NOMO-1 treated with dmso at 0.1 percent for 144 hours (cell line): ENCODE measurements around the gene CLECL1.
"Not testable (repeated sequence)": the region's sequence is repeated elsewhere in the genome, so short reads cannot be mapped to it uniquely, and the experiment has no call there.

Source experiments
- DNase-seq: peaks from one replicate; lab custom pipeline; 2025; ENCODE audit not compliant: unreplicated experiment; lab: John Stamatoyannopoulos, UW

CLECL1 gene

DNA sequence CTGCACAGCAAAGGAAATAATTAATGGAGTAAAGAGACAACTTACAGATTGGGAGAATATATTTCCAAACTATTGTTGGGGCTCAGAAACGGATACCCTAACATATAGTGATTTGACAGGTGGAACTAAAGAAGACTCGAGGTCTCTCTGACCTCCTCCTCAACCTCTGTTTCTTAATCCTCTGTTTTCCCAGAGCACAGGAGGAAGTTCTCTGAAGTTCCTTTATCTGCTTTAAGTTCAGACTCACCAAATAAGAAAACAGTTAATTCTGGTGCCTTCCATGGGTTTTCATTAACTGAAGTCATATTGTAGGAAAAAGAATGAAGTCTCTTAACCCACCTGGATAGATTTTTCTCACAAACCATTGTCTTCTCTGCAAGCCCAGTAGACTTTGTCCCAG is 34.2 kb downstream of the CLECL1 start:
- DNase-seq, result no peak

DNA sequence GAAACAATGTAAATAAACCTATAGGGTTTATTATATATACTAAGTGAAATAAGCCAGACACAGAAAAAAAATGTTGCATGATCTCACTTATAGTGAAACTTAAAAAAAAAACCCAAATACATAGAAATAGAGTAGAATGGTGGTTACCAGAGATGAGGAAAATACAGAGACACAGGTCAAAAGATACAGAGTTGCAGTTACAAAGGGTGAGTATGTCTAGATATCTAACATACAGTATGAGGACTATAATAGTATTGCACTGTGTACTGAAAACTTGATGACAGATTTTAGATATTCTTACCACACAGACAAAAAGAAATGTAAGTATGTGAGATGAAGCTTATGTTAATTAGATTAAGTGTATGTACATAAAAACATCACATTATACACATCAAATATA is 35.3 kb downstream of the CLECL1 start:
- DNase-seq, result no peak

DNA sequence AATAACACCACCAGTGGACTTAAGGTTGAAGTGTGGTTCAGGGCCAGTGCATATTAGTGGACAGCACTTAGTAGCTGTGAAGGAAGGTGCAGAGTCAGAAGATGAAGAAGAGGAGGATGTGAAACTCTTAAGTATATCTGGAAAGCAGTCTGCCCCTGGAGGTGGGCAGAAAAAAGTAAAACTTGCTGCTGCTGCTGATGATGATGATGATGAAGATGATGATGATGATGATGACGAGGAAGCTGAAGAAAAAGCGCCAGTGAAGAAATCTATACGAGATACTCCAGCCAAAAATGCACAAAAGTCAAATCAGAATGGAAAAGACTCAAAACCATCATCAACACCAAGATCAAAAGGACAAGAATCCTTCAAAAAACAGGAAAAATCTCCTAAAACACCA is 37.2 kb downstream of the CLECL1 start:
- DNase-seq, result not testable (repeated sequence)

DNA sequence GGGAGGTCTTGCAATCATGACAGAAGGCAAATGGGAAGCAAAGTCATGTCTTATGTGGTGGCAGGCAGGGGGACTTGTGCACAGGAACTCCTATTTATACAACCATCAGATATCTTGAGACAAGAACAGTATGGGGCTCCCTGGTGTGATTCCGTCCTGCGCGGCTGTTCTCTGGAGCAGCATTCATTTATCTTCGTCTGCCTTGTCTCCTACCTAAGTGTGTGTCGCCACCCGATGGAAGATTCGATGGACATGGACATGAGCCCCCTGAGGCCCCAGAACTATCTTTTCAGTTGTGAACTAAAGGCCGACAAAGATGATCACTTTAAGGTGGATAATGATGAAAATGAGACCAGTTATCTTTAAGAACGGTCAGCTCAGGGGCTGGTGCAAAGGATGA is 37.7 kb downstream of the CLECL1 start:
- DNase-seq, result not testable (repeated sequence)

DNA sequence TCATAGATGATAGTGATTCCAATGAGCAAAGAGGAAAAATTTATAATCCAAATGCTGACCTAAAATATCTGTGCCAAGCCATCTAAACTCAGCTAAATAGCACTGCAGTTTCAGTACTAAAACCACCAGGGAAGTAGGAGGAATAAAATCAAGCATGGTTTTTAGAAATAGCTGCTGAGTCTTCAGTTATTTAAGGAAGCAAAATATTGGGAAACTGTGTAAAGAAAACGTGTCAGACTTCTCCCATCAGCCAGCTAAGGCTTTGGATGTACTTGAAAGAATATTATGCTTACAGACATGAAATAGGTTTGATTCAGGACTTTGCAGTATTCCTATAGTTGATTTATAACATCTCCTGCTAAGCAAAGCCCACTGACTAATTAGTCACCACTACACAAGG is 38.7 kb downstream of the CLECL1 start:
- DNase-seq, result no peak

DNA sequence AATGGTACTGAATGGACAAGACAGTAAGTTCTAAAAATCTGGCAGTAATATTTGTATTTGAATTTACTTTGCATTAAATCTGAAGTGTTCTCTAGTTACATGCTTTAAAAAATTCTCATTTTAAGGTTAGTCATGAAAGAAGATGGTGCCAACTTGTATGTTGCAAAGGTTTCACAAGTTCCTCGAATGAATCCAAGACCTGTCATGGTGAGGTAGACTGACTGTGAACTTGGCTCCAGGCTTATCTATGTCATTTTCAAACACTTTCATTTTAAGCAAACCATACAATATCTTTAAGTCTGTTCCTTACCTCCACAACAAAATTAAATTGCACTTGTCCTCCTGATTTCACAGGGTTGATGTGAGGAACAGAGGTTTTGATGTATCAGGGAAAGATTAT is 40.0 kb downstream of the CLECL1 start:
- DNase-seq, result no peak

DNA sequence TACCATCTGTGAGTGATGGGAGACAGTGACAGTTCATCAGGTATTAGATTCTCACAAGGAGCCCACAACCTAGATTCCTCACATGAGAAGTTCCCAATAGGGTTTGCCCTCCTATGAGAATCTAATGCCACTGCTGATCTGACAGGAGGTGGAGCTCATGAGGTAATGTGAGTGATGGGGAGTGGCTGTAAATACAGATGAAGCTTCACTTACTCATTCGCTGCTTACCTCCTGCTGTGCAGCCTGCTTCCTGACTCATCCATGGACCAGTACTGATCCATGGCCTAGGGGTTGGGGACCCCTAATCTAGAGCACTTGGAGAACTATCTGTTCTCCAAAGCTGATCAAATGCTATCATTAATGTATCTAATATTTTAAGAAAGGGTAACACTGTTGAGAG is 45.7 kb downstream of the CLECL1 start:
- DNase-seq, result no peak

DNA sequence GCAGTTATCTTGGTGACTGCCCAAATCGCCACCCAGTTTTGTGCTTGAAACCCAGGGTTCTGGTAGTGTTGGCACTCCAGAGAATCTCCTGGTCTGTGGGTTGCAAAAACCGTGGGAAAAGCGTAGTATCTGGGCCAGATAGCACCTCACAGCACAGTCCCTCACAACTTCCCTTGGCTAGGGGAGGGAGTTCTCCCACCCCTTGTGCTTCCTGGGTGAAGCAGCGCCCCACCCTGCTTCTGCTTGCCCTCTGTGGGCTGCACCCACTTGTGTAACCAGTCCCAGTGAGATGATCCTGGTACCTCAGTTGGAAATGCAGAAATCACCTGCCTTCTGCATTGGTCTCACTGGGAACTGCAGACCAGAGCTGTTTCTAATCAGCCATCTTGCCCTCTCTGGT is 47.0 kb downstream of the CLECL1 start:
- DNase-seq, result no peak

DNA sequence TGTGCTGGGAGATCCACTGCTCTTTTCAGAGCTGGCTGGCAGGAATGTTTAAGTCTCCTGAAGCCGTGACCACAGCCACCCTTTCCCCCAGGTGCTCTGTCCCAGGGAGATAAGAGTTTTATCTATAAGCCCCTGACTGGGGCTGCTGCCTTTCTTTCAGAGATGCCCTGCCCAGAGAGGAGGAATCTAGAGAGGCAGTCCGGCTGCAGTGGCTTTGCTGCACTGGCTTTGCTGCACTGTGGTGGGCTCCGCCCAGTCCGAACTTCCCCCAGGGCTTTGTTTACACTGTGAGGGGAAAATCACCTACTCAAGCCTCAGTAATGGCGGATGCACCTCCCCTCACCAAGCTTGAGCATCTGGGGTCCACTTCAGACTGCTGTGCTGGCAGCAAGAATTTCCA is 47.5 kb downstream of the CLECL1 start:
- DNase-seq, result not testable (repeated sequence)

DNA sequence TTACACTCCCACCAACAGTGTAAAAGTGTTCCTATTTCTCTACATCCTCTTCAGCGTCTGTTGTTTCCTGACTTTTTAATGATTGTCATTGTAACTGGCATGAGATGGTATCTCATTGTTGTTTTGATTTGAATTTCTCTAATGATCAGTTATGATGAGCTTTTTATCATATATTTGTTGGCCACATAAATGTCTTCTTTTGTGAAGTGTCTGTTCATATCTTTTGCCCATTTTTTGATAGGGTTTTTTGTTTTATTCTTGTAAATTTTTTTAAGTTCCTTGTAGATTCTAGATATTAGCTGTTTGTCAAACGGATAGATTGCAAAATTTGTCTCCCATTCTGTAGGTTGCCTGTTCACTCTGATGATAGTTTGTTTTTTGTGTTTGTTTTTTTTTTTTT is 49.9 kb downstream of the CLECL1 start:
- DNase-seq, result not testable (repeated sequence)

DNA sequence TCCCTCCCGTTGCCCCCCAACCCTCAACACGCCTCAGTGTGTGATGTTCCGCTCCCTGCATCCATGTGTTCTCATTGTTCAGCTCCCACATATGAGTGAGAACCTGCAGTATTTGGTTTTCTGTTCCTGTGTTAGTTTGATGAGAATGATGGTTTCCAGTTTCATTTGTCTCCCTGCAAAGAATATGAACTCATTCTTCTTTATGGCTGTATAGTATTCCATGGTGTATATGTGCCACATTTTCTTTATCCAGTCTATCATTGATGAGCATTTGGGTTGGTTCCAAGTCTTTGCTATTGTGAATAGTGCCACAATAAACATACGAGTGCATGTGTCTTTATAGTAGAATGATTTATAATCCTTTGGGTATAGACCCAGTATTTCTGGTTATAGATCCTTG is 50.4 kb downstream of the CLECL1 start:
- not testable (repeated sequence) for DNase-seq

DNA sequence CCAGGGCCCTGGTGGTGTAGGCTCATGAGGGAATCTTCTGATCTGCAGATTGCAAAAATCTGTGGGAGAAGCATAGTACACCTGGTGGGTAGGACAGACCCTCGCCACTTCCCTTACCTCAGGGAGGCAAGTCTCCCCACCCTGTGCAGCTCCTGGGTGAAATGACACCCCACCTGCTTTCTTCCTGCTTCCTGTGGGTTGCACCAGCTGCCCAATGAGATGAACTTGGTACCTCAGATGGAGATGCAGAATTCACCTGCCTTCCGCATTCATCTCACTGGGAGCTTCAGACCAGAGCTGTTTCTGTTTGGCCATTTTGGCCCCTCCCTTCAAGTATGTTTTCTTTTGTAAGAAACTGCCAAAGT is 58.7 kb downstream of the CLECL1 start:
- DNase-seq, result no peak

DNA sequence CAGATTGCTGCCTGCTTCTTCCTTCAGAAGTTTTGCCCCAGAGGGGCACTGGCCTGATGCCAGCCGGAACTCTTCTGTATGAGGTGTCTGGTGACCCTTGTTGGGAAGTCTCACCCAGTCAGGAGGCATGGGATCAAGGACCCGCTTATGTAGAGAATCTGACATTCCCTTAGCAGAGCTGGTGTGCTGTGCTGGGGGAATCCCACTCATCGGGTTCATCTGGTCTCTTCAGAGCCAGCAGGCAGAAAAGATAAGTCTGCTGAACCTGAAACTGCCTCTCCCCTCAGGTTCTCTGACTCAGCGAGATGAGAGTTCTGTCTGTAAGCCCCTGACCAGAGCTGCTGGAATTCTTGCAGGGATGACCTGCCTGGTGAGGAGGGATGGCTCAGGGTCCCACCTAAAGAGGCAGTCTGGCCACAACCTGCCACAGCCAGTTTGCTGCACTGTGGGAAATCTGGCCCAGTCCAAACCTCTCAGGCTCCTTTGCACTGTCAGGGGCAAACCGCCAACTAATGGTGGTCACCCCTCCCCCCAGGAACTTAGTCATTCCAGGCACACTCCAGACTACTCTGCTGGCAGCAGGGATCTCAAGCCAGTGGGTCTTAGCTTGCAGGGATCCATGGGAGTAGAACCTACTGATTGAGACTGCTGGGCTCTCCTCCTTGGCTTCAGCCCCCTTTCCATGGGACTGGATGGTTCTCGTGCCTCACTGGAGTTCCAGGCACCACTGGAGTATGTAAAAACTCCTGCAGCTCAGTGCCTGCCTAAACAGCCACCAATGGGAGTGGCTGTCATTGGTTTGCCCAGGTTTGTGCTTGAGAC is 59.3 kb downstream of the CLECL1 start:
- DNase-seq, result no peak
